ENCODE data around the gene MUS81.
A peak's percentile ranks its signal among the peaks of the same experiment; 100 is the strongest.
"Not testable (repeated sequence)": the region's sequence is repeated elsewhere in the genome, so short reads cannot be mapped to it uniquely, and the experiment has no call there.

The MUS81 gene

DNA sequence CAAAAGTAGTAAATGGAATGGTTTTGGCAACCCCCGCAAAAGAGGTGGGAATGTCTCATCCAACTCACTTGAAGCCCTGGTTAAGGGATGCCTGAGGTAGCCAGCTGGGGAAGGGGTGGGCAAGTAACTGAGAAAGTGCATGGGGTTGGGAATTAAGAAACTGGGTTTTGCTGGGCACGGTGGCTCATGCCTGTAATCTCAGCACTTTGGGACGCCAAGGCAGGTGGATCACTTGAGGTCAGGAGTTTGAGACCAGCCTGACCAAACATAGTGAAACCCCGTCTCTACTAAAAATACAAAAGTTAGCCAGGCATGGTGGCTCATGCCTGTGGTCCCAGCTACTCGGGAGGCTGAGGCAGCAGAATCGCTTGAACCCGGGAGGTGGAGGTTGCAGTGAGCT is 11.5 kb upstream of the MUS81 start:
- not testable (repeated sequence) for DNase-seq

GRCh38 chr11:65849366-65849765 is 10.9 kb upstream of the MUS81 start:
- DNase-seq, result no peak

DNA sequence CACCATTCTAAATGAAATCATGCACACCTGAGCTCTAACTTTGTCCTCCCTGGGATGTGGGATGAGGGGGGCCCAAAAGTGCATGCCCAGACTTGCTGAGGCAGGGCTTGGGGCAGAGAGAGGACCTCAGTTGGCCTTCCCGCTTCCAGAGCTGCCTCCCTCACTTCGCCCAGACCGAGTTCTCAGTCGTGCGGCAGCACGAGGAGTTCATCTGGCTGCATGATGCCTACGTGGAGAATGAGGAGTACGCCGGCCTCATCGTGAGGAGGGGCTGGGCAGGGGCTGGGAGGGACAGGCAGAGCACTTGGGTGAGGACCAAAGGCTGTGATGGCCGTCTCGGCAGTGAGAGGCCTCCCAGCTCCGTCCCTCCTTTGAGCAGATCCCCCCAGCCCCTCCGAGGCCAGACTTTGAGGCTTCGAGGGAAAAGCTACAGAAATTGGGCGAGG is 10.4 kb upstream of the MUS81 start:
- DNase-seq, result peak; percentile 0

- peak; percentile 1 for DNase-seq
Observed at GRCh38 chr11:65850217-65851082, 9.8 kb upstream of the MUS81 start.

- peak; percentile 53 for DNase-seq
Observed at GRCh38 chr11:65851083-65851579, 9.1 kb upstream of the MUS81 start.

GRCh38 chr11:65851811-65852507 is 8.3 kb upstream of the MUS81 start:
- no peak for DNase-seq

DNA sequence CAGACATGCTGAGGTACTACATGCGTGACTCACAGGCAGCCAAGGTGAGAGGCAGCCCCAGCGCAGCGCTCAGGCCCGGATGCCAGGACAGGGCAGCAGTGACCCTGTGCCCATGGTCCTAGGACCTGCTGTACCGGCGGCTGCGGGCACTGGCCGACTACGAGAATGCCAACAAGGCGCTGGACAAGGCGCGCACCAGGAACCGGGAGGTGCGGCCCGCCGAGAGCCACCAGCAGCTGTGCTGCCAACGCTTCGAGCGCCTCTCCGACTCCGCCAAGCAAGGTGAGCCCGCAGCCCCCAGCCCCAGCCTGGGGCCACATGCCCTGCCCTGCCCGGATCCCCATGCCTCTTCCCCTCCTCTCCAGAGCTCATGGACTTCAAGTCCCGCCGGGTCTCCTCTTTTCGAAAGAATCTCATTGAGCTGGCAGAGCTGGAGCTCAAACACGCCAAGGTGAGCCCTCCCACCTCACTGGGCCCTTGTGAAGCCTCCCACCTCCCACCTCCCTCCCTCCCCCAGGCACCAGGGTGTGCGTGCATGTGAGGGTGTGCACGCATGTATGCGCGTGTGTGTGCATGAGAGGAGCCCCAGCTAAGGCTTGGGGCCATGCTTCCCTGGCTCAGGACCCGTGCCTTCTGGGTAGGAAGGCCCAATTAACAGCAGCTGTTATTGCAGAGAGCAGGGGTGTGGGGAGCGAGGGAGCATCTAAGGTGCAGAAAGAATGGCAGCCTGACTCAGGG is 7.6 kb upstream of the MUS81 start:
- peak; percentile 2 for DNase-seq

DNA sequence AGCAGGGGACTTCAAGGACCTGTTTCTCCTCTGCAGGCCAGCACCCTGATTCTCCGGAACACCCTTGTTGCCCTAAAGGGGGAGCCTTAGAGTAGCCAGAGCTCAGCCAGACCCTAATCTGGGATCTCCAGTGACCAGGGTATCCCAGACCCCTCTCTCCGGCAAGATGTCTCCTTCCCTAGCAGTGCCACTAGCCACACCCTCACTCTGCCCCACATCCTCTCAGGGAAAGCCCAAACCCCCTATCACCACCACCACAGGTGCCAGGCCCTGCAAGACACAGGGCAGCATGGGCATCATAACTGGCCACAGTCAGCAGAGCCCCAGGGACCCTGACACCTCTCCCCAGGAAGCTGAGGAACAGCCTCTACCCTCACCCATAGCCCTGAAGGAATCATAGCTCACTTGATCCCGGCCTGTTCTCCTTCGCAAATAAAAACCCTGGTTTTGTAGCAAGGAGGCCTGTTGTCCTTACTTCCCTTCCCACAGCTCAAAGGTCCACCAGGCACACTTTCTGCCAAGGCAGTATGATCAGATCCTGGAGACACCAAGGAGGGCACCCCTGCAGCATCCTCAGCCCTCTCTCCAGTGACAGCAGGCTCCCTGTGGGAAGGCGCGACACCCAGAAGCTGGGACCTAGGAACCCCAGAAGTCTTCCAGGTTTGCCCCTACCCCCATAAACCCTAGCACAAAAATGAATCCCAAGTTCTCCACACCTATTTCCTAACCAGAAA is 6.8 kb upstream of the MUS81 start:
- peak; percentile 43 for DNase-seq

- DNase-seq, result no peak
Observed at GRCh38 chr11:65854161-65854592, 6.1 kb upstream of the MUS81 start.

GRCh38 chr11:65854852-65855837 is 5.1 kb upstream of the MUS81 start:
- peak; percentile 0 for DNase-seq

- DNase-seq, result no peak
Observed at GRCh38 chr11:65855927-65856363, 4.3 kb upstream of the MUS81 start.

DNA sequence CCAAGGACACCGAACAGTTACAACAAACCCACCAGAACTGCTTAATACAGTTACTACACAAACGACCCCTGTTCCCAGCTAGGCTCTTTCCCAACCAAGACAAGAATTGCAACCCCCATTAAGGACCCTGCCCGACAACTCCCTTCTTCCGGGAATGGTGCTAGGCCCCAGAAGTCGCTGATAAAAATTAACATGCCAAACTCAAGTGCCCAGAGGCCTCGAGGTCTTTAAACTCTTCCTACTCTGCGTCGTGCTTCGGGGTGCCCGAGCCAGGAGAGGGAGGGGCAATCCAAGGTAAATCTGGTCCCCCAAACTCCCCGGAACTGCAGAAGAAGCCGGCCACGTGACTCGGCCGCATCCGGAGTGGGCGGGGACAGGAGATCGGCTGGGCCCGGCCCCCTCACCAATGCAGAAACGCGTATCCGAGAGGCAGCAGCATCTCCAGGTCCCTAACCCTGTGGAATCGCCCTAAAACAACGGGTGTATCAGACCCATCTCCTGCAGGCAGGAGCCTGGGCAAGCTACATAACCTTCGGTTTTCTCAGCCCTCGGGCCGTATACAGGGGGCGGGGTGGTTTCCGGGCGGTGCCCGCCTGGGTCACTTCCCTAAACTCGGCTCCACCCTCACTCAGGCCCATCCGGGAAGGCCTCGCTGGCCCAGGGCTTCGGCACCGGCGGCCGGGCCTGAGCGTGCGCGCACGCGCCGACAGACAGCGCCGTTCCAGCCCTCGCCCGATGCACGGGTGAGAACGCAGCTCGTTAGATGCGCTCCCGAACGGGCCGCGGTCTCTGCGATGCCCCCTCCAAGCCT is 3.3 kb upstream of the MUS81 start:
- DNase-seq, result peak; percentile 87

DNA sequence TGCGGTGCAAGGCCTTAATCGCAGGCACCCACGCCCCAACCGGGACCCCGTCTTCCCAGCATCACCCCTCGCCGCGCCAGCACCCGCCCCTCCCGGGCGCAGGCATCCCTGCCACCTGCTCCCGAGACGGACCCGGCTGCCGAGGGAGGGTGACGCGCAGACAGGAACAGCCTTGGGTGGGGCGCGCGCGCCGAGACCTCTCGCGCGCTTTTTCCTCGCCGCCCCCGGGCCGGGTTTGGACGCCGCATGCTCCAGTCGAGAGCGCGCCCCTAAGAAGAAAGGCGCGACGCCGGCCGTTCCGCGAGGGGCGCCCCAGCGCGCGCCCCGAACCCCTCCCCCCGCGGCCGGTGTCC is 2.8 kb upstream of the MUS81 start:
- DNase-seq, result peak; percentile 59

DNA sequence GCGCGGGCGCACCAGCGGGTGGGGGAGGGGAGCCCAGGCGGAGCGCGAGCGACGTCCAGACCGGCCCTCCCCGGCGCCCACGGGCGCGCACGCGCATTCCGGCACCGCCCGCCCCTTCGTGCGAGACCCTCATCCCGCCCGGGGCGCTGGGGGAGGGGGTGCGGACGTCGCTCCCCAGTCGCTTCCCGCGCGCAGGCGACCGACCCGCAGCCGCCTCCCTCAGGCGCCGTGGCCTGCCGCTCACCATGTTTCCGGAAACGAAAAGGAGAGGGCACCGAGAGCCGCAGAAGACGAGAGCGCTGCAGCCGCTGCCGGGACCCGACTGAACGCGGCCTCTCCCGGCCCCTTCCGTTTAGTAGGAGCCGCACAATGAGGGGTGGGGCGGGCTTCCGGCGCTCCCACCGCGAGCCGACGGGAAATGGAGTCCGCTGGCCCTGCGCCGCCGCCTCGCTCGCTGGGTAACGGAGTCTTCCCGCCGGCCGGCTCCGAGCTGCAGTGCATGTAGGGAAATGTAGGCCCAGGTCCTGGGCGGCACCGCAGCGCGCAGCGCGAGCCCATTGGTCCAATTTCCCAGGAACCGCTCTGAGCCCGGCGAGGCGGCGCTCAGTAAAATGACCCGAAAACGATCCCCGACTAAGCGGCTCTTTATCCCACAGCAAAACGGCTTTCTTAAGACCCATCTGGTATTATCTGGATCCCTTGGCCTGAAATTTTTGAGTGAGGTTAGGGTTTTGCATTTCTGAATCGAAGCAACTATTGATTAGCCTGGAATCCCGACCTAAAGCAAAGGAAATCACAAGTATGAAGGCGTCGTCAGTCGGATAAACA is 2.2 kb upstream of the MUS81 start, which contains the start of gene CFL1:
Gene CFL1, minus strand, starts transcription at position 328 of the 828 bp plus-strand sequence. Its CDS starts 81 bp downstream, at position 247.
- DNase-seq, result peak; percentile 98

GRCh38 chr11:65858681-65859087 is 1.5 kb upstream of the MUS81 start:
- peak; percentile 51 for DNase-seq

DNA sequence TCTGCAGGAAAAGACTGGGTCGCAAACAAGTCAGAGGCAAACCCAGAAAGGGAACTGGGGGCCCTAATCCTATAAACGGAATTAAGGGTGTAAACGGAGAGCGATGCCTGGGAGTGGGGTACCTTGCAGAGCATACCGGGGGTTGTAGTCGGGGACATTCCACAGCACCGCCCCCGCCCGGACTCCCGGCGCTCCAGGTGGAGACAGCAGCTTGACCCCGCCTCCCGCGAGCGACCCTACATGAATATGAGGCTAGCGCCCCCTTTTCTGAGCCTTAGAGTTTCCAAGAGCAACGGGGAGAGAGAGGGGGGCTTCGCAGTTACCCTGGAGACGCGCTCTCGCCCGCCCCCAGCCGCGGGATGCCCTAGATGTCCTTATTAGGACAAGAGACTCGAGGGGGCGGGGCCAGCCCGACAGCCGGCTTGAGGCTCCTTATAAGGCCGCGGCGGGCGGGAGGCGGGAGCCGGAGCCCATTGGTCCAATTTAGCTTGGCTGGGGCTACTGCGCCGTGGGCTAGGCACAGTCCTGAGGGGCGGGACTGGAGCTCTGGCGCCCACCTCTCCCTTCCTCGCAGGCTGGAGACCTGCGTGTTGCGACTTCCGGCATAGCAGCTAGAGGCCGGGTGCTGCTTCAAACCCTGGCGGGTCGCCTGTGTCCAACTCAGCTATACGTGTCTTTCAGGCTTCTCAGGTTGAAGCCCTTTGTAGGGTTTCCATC is 980 bp upstream of the MUS81 start:
- peak; percentile 100 for DNase-seq

- no peak for DNase-seq
Observed at GRCh38 chr11:65859812-65860277, 388 bp upstream of the MUS81 start.

GRCh38 chr11:65861165-65861505 is 902 bp downstream of the MUS81 start:
- no peak for DNase-seq
